ENCODE data around the gene MYO1E. TPM values are rescaled to one million over a fixed set of nuclear protein-coding genes. Genes with fewer than 3 reads are reported as not detected.

The MYO1E gene
- total and polyA plus RNA-seq, 2 of the 8 experiments (the other 6 are each of a cell fraction or from before 2014, with no cell fraction given) = 19.6 to 142 TPM

DNA sequence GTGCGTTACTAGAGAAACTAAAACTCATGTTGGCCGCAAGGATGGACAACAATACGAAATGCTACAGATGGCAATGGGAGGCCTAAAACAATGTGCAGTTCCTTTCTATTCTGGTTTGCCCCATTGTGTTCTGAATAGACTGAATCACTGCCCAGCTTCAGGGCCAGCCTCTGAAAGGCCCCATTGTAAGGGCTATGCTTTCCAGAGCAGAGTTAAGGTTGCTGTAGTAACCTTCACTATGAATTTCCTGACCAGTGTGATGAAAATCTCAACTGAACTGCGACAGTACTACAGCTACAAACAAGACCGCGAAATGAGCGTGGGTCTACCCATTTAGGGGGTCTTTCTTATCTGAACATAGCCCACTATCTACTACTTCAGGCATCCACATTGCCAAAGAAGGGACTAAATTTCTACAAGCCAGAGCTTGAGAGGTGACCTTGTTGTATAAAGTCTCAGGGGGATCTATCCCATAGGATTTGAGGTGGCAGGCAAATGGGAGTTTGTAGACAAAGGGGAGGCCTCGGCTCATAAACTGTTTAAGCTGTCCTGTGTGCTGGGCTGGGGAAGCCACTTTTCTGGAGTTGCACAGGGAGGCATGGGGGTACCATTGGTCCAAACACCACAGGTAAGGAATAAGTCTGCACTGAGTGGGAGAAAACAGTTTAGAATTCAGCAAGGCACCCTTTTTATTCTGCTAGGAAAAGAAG is 80.1 kb downstream of the MYO1E start:
- H3K14ac ChIP-seq (ENCODE audit: insufficient read length) = no peak overlapping the region
- H3K56ac ChIP-seq (replicated peaks; ENCODE audit: insufficient read length, low read depth, low read length) = no peak overlapping the region
- H3K18ac ChIP-seq (ENCODE audit: extremely low read depth, low read length) = no peak overlapping the region
- H4K5ac ChIP-seq (ENCODE audit: insufficient read length, low read depth, low read length) = no peak overlapping the region
- H3K9me3 ChIP-seq (ENCODE audit: insufficient read depth in 2 of 2, low read depth in 1 of 2, low read length in 1 of 2) = no peaks in the 10 kb centered on the region
- H3K4me3 ChIP-seq (ENCODE audit: extremely low read depth in 1 of 4, insufficient read depth in 2 of 4, low read depth in 3 of 4, low read length in 4 of 4) = no peak overlapping the region
- no peak overlapping the region for H2AK5ac ChIP-seq (ENCODE audit: low read depth, low read length)
- 91% methylated on average over 8 of the region's 8 CpGs; no CpG with 5 or more reads in 1 of the 2 experiments for WGBS, 2 experiments (ENCODE audit: extremely low coverage in 1 of 2, insufficient coverage in 1 of 2, insufficient read length in 1 of 2, insufficient replicate concordance in 2 of 2, low coverage in 1 of 2, low lambda C conversion rate in 2 of 2, missing lambda C conversion rate in 1 of 2)
- no peak overlapping the region for H2BK20ac ChIP-seq (ENCODE audit: low read length)
- peaks cover 0 to 61% of the 10 kb centered on the region in 2 experiments; a peak in 3 of 4 replicates for H3K79me2 ChIP-seq (ENCODE audit: control insufficient read depth in 1 of 2, insufficient read depth in 2 of 2, low read length in 2 of 2)
- H3K36me3 ChIP-seq (ENCODE audit: control insufficient read depth in 2 of 4, insufficient read depth in 4 of 4, low read length in 3 of 4) = no peaks in the 10 kb centered on the region
- peak overlapping the region; percentile 6; the same call in 1 of the 2 replicates for H2BK12ac ChIP-seq (ENCODE audit: low read depth, low read length)
- H3K4me2 ChIP-seq (ENCODE audit: insufficient read depth in 1 of 2, low read depth in 2 of 2, low read length in 2 of 2) = peak overlapping the region in 1 of 2 experiments; percentile 41; a peak in 2 of 4 replicates
- FAIRE-seq (no peak), DNase-seq (ENCODE audit: low read depth in 1 of 2, low spot score in 2 of 2) (no peak)
- no peak for TF ChIP-seq CHD1 (IDR thresholded peaks at IDR 0.05; ENCODE audit: low read depth, low read length)
- no peak for TF ChIP-seq CTBP2 (IDR thresholded peaks at IDR 0.05; ENCODE audit: borderline replicate concordance, insufficient read depth, insufficient read length, low read length)
- TF ChIP-seq TAF7 (optimal IDR thresholded peaks at IDR 0.05; ENCODE audit: borderline replicate concordance, low read depth, low read length) = no peak
- TF ChIP-seq JUND (IDR thresholded peaks at IDR 0.05; ENCODE audit: low read length) = no peak
- TF ChIP-seq KDM5A (IDR thresholded peaks at IDR 0.05; ENCODE audit: low read length) = no peak
- no peak for TF ChIP-seq SRF (IDR thresholded peaks at IDR 0.05; ENCODE audit: low read depth, low read length)
- no peak for TF ChIP-seq JUN (IDR thresholded peaks at IDR 0.05; ENCODE audit: low read depth, low read length)
- TF ChIP-seq POU5F1 (IDR thresholded peaks at IDR 0.05; ENCODE audit: low read depth, low read length) = no peak
- TF ChIP-seq SUZ12 (IDR thresholded peaks at IDR 0.05; ENCODE audit: low read length) = no peak
- POLR2A ChIA-PET (ENCODE audit: partially characterized antibody) = interaction anchor here (1.4 kb wide), 1 partner anchor 80 kb away, joined by 4 read pairs; the partner anchor contains the start of gene MYO1E
- 0 out of 7 replicates have a peak overlapping the region, but pooled peaks of 1 of the 4 experiments have one; percentile 13 for H3K9ac ChIP-seq (replicated peaks in 1 of 4; ENCODE audit: extremely low read depth in 1 of 4, low read depth in 3 of 4, low read length in 3 of 4)
- H3K27me3 ChIP-seq (replicated peaks in 1 of 4; ENCODE audit: control insufficient read depth in 3 of 4, extremely low read depth in 1 of 4, insufficient read depth in 3 of 4, low read length in 3 of 4) = no peaks in the 10 kb centered on the region
- H3K4me1 ChIP-seq (replicated peaks in 1 of 4; ENCODE audit: control insufficient read depth in 3 of 4, insufficient read depth in 4 of 4, low read length in 3 of 4) = peaks cover 4 to 16% (median 10%) of the 10 kb centered on the region in 4 experiments; a peak in 6 of 7 replicates
- no peak overlapping the region for H2BK15ac ChIP-seq (ENCODE audit: low read length)
- H2BK5ac ChIP-seq (ENCODE audit: low read depth, low read length) = no peak overlapping the region
- H3K79me1 ChIP-seq (ENCODE audit: low read depth, low read length) = peaks cover 12% of the 10 kb centered on the region
- H2BK120ac ChIP-seq (replicated peaks; ENCODE audit: low read depth, low read length) = peak overlapping the region; percentile 57
- H4K91ac ChIP-seq (replicated peaks; ENCODE audit: insufficient read length, low read length) = no peak overlapping the region
- CTCF ChIA-PET (ENCODE audit: partially characterized antibody) = interaction anchor here (0.5 to 1.2 kb wide), 4 partner anchors 11 to 357 kb away, joined by 3 to 4 read pairs (median 3); no protein-coding TSS in a partner anchor
- no peak overlapping the region for H2AFZ ChIP-seq (ENCODE audit: low read length)
- H3K27ac ChIP-seq (ENCODE audit: low read depth, low read length) = peak overlapping the region; percentile 21; the same call in 1 of the 2 replicates
- no peak overlapping the region for H3K4ac ChIP-seq (replicated peaks; ENCODE audit: insufficient read length, low read depth, low read length)
- no peaks in the 10 kb centered on the region for H3K23me2 ChIP-seq (ENCODE audit: low read depth, low read length)
- peaks cover 0 to 6% of the 10 kb centered on the region in 2 experiments for H4K20me1 ChIP-seq (replicated peaks in 1 of 2; ENCODE audit: control insufficient read depth in 1 of 2, insufficient read depth in 2 of 2, low read length in 2 of 2)
- no peak overlapping the region for H3K23ac ChIP-seq (ENCODE audit: insufficient read length)
- no peak overlapping the region for H4K8ac ChIP-seq (ENCODE audit: extremely low read depth, insufficient read depth, low read length)
